ENCODE data around the gene ATRAID.
"Not testable (repeated sequence)": the region's sequence is repeated elsewhere in the genome, so short reads cannot be mapped to it uniquely, and the experiment has no call there.

DNA sequence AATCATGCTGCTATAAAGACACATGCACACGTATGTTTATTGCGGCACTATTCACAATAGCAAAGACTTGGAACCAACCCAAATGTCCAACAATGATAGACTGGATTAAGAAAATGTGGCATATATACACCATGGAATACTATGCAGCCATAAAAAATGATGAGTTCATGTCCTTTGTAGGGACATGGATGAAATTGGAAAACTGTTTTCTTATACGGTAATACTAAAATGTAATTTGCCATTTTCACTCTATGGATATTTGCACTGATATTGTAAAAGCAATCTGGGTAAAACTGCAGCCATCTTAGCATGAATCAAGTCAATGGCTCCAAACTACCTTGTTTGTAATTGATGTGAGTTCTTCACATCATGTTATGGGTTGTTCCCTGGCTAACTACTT is 16.0 kb upstream of the ATRAID start:
- TF ChIP-seq, protein P1, sequence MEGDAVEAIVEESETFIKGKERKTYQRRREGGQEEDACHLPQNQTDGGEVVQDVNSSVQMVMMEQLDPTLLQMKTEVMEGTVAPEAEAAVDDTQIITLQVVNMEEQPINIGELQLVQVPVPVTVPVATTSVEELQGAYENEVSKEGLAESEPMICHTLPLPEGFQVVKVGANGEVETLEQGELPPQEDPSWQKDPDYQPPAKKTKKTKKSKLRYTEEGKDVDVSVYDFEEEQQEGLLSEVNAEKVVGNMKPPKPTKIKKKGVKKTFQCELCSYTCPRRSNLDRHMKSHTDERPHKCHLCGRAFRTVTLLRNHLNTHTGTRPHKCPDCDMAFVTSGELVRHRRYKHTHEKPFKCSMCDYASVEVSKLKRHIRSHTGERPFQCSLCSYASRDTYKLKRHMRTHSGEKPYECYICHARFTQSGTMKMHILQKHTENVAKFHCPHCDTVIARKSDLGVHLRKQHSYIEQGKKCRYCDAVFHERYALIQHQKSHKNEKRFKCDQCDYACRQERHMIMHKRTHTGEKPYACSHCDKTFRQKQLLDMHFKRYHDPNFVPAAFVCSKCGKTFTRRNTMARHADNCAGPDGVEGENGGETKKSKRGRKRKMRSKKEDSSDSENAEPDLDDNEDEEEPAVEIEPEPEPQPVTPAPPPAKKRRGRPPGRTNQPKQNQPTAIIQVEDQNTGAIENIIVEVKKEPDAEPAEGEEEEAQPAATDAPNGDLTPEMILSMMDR (IDR thresholded peaks at IDR 0.05): not testable (repeated sequence)
- not testable (repeated sequence) for TF ChIP-seq POLR2A (IDR thresholded peaks at IDR 0.05; ENCODE audit: low read depth)

All from esophagus muscularis mucosa (tissue), 3 donors.